ENCODE measurements around the gene INPP4B. TPM values are rescaled to one million over a fixed set of nuclear protein-coding genes. Genes with fewer than 3 reads are reported as not detected.

The INPP4B gene
- total and polyA plus RNA-seq, 2 of the 4 experiments (the other 2 are of a cell fraction): 1.8 to 14.0 TPM

- dilution Hi-C loops (cut with HindIII; ENCODE audit: low sequenced_read_pairs, unreplicated experiment) (no loop called here), intact Hi-C loops (cut with micrococcal nuclease) (no loop called here), in situ Hi-C loops (cut with MboI; ENCODE audit: low sequenced_read_pairs) (no loop called here)
- no CpG with 5 or more reads among the region's 2 CpGs for WGBS, 2 experiments (ENCODE audit: extremely low coverage in 2 of 2, insufficient read length in 1 of 2)
- no peak for DNase-seq
- Histone ChIP-seq H3K4ac (ENCODE audit: low read depth, low read length) (no peak overlapping the region), H3K14ac (replicated peaks; ENCODE audit: low read depth, low read length) (no peak overlapping the region), H2BK120ac (ENCODE audit: low read depth, low read length) (no peak overlapping the region), H3K9me3 (ENCODE audit: control insufficient read depth, insufficient read depth, low read length) (no peaks in the 10 kb centered on the region), H4K91ac (ENCODE audit: insufficient read depth, low read depth, low read length) (no peak overlapping the region), H4K8ac (ENCODE audit: low read depth in 2 of 2, low read length in 2 of 2) (no peak overlapping the region), H2AK9ac (replicated peaks; ENCODE audit: low read depth, low read length, poor library complexity) (no peak overlapping the region), H4K5ac (ENCODE audit: low read depth, low read length) (no peak overlapping the region), H3K4me1 (ENCODE audit: control insufficient read depth, insufficient read depth, low read length) (no peaks in the 10 kb centered on the region), H3K36me3 (ENCODE audit: control insufficient read depth, insufficient read depth, low read length) (no peaks in the 10 kb centered on the region), H3K23ac (ENCODE audit: low read depth, low read length) (no peak overlapping the region), H3K27ac (ENCODE audit: insufficient read depth, low read length) (no peak overlapping the region), H3K79me1 (ENCODE audit: low read depth in 1 of 2, low read length in 2 of 2) (no peaks in the 10 kb centered on the region), H4K20me1 (ENCODE audit: insufficient read depth, low read length) (no peaks in the 10 kb centered on the region), H3K27me3 (ENCODE audit: control insufficient read depth, insufficient read depth, low read length) (no peaks in the 10 kb centered on the region), H3K18ac (ENCODE audit: low read depth, low read length) (no peak overlapping the region), H2BK15ac (ENCODE audit: low read depth, low read length) (no peak overlapping the region), H3K4me2 (ENCODE audit: low read depth, low read length) (no peak overlapping the region), H2BK5ac (ENCODE audit: low read depth, low read length, poor library complexity, severe bottlenecking) (no peak overlapping the region), H3K4me3 (ENCODE audit: insufficient read depth, low read depth, low read length) (no peak overlapping the region), H3K56ac (ENCODE audit: extremely low read depth, insufficient read depth, low read length) (no peak overlapping the region), H3K9me1 (ENCODE audit: insufficient read depth, low read length) (no peaks in the 10 kb centered on the region), H2AFZ (replicated peaks; ENCODE audit: low read length, poor library complexity) (no peak overlapping the region), H2AK5ac (ENCODE audit: low read depth, low read length) (no peak overlapping the region), H3K9ac (ENCODE audit: low read depth, low read length) (no peak overlapping the region), H2BK20ac (ENCODE audit: low read depth, low read length) (no peak overlapping the region)
- POLR2A ChIA-PET (ENCODE audit: unreplicated experiment): no interaction called here
- TF ChIP-seq RAD21 (IDR thresholded peaks at IDR 0.05; ENCODE audit: low read length) (no peak), MXI1 (IDR thresholded peaks at IDR 0.05; ENCODE audit: borderline replicate concordance, low read depth, low read length) (no peak), SMC3 (IDR thresholded peaks at IDR 0.05; ENCODE audit: low read depth, low read length) (no peak), CHD1 (IDR thresholded peaks at IDR 0.05; ENCODE audit: low read depth, low read length) (no peak), BHLHE40 (IDR thresholded peaks at IDR 0.05; ENCODE audit: low read depth, low read length) (no peak), CEBPB (IDR thresholded peaks at IDR 0.05; ENCODE audit: low read depth, low read length) (no peak), POLR2A (IDR thresholded peaks at IDR 0.05; ENCODE audit: low read depth, low read length) (no peak), CTCF (conservative IDR thresholded peaks at IDR 0.05; ENCODE audit: low read depth, low read length) (no peak), RFX5 (IDR thresholded peaks at IDR 0.05; ENCODE audit: low read depth, low read length) (no peak), NFE2L2 (IDR thresholded peaks at IDR 0.05; ENCODE audit: low read depth, low read length) (no peak), MAFK (IDR thresholded peaks at IDR 0.05; ENCODE audit: low read depth, low read length) (no peak), FOS (IDR thresholded peaks at IDR 0.05; ENCODE audit: low read depth, low read length) (no peak), ELK1 (IDR thresholded peaks at IDR 0.05; ENCODE audit: borderline replicate concordance, low read depth, low read length) (no peak)
- CTCF ChIA-PET: interaction anchor here (0.8 kb wide), 1 partner anchor 9 kb away, joined by 3 read pairs; no protein-coding TSS in a partner anchor
- no peak for ATAC-seq (ENCODE audit: low read depth)
- no TSS peak for BruUV-seq (replicated peaks)
These were observed 824.3 kb downstream of the INPP4B start for GRCh38 chr4:142021761-142022160.
